Stimulated activated CD4-positive, alpha-beta T cell treated with anti-CD3 and anti-CD28 coated beads, Interleukin-1b, Interleukin-23, amount 100 ng/mL, for 1 hour (primary cell): ENCODE measurements around the gene RABGEF1.
"Not testable (repeated sequence)": the region's sequence is repeated elsewhere in the genome, so short reads cannot be mapped to it uniquely, and the experiment has no call there.

Experiments used
- DNase-seq, 2 donors: peaks; one replicate each; pipeline ENCODE4 v3.0.0-alpha.2; 2020; ENCODE audit warnings: low read depth in 2 of 2

Gene RABGEF1

DNA sequence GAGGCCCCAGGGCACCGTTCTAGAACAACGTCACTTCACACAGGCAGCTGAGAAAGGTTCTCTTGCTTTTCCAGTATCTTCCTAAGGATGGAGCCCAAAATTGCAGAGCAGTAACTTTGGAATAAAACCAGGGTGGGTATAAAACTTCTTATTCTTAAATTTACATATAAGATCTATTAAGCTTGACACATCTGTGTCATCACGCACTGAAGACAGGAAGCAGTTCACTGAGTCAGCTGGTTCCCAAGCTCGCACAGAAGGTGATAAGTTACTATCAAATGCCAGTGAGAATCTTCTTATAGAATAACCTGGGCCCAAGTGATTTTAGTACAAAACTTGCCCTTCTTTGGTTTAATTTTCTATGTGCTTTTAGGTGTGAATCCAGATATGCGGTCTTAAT, 70.2 kb downstream of the RABGEF1 start:
- DNase-seq = no peak

DNA sequence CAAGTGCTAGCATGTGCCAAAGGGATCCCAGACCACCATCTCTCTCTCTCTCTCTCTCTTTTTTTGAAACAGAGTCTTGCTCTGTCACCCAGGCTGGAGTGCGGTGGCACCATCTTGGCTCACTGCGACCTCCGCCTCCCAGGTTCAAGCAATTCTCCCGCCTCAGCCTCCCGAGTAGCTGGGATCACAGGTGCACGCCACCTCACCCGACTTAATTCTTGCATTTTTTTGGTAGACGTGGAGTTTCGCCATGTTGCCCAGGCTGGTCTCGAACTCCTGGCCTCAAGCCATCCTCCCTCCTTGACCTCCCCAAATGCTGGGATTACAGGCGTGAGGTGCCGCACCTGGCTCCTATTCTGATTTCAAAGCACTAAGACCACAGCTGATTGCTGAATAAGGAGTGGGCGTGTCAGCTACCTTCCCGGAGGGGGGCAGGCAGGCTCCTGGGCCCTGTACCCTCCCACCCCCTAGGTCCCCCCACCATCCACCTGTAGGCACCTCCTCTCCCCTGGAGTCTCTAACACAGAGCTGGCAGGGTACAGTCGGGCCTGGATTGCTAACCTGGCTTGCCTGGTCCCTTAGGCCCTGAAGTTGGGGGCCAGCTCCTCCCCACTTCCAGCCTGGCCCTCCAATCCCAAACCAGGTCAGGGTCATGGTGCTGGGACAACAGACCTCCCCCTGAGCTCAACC, 74.8 kb downstream of the RABGEF1 start:
- DNase-seq = not testable (repeated sequence)

- DNase-seq = no peak
These were observed 75.4 kb downstream of the RABGEF1 start for GRCh38 chr7:66815951-66816350.

DNA sequence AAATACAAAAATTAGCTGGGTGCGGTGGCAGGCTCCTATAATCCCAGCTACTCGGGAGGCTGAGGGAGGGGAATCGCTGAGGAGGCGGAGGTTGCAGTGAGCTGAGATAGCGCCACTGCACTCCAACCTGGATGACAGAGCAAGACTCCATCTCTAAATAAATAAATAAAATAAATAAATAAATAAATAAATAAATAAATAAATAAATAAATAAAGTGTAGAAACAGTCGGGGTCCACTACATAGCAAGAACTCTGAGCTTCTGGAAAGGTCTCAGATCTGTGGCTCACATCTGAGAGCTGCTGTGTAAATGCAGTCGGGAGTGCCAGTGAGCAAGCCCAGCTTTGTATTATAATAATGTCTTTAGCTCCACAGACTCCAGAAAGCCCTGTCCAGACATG, 76.1 kb downstream of the RABGEF1 start:
- DNase-seq = not testable (repeated sequence)

DNA sequence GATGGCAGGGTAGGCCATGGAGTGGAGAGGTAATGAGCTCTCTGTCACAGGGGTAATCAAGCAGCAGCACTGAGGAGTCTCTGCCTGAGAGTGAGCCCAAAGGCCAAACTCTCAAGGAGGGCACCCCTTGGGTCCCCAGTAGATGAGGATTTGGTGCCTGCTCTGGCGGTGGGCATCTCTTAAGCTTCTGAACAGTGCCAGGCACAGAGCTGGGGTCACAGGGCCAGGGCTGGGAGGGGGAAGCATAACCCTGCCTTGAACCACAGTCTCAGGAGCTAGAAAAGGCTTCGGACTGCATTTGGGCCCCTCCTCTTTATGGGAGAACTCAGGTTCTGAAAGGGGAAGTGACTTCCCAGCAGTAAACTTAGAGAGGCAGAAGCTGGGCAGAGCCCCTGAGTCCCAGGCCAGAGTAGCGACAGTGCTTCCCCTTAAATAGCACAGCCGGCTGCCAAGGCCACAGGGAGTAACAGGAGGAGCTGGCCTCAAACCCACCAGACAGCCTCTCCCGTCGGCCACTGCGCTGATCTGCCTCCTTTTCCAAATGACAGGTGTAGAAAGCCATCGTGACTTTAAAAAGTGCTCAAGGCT, 76.8 kb downstream of the RABGEF1 start:
- not testable (repeated sequence) for DNase-seq

DNA sequence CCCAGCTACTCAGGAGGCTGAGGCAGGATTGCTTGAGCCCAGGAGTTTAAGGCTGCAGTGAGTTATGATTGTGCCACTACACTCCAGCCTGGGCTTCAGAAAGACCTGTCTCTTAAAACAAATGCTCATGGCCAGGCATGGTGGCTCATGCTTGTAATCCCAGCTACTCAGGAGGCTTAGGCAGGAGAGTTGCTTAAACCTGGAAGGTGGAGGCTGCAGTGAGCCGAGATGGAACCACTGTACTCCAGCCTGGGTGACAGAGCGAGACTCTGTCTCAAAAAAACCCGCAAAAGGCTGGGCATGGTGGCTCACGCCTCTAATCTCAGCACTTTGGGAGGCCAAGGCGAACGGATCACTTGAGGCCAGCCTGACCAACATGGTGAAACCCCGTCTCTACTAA, 77.4 kb downstream of the RABGEF1 start:
- not testable (repeated sequence) for DNase-seq

DNA sequence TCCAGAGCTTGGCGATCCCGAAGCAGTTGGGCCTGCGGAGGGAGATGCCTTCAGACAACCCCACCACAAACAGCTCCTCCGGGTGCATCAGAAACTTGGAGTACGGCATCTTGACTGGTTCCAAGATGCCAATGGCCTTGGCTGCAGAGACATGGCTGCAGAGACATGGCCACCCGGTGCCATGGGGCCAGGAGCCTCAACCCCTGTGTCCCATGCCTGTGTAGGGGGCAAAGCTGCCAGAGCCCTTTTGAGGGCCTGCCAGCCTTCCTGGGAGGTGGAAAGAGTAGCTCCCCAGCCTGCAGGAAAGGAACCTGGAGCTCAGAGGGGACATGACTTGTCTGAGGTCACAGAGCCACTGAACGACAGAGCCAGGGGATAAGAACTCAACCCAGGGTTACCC, 83.5 kb downstream of the RABGEF1 start:
- no peak for DNase-seq

DNA sequence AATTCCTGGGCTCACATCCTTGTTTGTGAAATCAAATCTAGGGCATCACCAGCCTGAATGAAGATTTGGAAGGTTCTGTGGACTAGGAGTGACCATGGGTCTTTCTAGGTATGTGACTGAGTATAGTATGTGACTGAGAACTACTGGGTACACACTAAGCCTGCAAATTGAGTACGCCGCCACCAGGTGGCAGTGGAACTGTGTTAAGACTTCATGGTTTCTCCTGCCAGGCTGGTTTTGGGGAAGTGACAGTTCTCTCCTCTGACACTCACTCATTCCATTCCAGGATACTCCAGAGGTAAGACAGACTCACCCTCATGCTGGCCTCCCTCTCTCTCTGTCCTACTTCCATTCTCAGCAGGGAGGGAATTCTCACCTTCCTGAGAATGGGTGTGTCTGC, 85.0 kb downstream of the RABGEF1 start:
- DNase-seq = not testable (repeated sequence)

- no peak for DNase-seq
These were observed 86.1 kb downstream of the RABGEF1 start for GRCh38 chr7:66826649-66827048.

- not testable (repeated sequence) for DNase-seq
These were observed 90.4 kb downstream of the RABGEF1 start for GRCh38 chr7:66830976-66831375.

- DNase-seq = no peak
These were observed 92.2 kb downstream of the RABGEF1 start for GRCh38 chr7:66832531-66833351.

DNA sequence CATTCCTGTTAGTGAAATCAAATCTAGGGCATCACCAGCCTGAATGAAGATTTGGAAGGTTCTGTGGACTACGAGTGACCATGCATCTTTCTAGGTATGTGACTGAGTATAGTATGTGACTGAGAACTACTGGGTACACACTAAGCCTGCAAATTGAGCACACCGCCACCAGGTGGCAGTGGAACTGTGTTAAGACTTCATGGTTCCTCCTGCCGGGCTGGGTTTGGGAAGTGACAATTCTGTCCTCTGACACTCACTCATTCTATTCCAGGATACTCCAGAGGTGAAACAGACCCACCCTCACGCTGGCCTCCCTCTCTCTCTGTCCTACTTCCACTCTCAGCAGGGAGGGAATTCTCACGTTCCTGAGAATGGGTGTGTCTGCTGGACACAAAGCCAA, 96.5 kb downstream of the RABGEF1 start:
- no peak for DNase-seq

DNA sequence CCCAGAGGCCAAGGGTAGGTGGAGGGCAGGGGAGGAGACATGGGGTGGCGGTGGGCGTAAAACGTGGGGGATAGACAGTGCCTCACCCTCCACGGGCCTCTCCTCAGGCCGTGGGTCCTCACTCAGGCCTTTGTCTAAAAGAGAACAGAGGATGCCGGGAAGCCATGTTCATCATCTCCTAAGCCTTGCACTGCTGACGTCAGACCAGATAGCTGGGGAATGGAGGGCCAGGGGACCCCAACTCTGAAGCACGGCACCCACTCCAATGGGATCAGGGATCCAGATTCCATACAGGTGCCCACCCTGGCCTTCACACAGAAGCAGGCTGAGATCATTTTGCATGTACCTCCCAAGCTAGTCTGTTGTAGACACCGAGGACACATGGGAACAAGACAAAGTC, 97.1 kb downstream of the RABGEF1 start:
- DNase-seq = no peak

DNA sequence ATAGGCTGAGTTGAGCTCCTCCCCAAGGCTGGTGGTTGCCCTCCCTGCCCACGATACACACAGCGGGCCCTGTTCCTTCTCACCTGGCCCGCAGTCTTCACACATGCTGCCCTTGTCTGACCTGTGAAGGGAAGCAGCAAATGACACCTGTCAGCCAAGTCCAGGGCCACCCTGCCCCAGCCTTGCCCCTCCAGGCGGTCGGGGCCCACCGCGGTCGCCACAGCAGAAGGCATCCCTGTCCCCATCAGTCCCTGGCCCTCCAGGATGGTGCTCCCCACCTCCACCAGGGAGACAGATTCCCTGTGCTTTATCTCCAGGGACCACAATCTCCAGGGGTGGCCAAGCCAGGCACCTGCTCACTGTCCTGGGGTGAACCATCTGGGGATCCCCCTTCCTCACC, 99.3 kb downstream of the RABGEF1 start:
- no peak for DNase-seq

DNA sequence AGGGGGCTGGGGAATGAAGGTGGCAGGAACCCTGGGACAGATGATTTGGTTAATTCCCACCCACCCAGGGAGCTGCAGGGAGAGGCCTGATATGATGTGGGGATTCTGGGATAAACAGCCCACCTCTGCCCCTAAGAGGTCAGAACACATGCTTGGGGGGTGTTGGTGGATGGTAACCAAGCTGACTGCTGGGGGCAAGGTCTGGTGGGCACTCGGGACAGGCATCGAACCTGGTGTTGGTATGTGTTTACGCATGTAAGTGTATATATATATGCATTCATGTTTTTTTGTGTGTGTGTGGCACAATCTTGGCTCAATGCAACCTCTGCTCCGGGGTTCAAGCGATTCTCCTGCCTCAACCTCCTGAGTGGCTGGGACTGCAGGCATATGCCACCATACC, 99.8 kb downstream of the RABGEF1 start:
- DNase-seq = no peak

- DNase-seq = no peak
These were observed 101.4 kb downstream of the RABGEF1 start for GRCh38 chr7:66841898-66842297.

GRCh38 chr7:66843492-66843891, 103.0 kb downstream of the RABGEF1 start:
- not testable (repeated sequence) for DNase-seq

- peak; percentile 97 to 98 for DNase-seq
These were observed 104.2 kb downstream of the RABGEF1 start for GRCh38 chr7:66844552-66845378.

- no peak for DNase-seq
These were observed 105.0 kb downstream of the RABGEF1 start for GRCh38 chr7:66845379-66846095.

GRCh38 chr7:66846096-66846445, 105.5 kb downstream of the RABGEF1 start:
- DNase-seq = not testable (repeated sequence)

DNA sequence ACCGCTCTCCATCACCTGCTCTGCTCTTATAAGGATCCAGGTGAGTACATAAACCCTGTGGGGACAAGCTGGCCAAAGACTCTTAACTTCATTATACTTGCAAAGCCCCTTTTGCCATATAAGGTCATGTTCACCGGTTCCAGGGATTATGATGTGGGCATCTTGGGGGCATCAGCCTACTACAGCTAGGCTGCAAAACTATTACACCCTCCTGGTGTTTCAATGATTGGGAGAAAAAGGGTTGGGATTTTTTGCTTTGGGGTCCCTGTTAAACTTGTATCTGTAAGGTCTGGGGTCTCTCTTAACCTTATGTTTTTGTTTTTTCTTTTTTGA, 107.0 kb downstream of the RABGEF1 start:
- DNase-seq = not testable (repeated sequence)
